Activated CD8-positive, alpha-beta T cell treated with anti-CD3 and anti-CD28 coated beads, Interleukin-2, amount 10 ng/mL, durations not matched to agents 7 days and 5 days (primary cell): ENCODE data around the gene GMEB1. TPM values are rescaled to one million over a fixed set of nuclear protein-coding genes. Genes with fewer than 3 reads are reported as not detected.
"Not testable (repeated sequence)": the region's sequence is repeated elsewhere in the genome, so short reads cannot be mapped to it uniquely, and the experiment has no call there.

Experiments
- ATAC-seq: fragments of 150-1000 bp; cut with Tn5 transposase; one replicate; pipeline ENCODE4 v1.10.0; 2021; ENCODE audit warnings: moderate library complexity
- CTCF ChIA-PET: fragments of 350-600 bp; sonication (Branson Sonifier 250); formaldehyde crosslinking; loops from one replicate; lab custom pipeline; 2021; ENCODE audit warnings: antibody characterized with exemption; lab: Charles Lee
- POLR2A ChIA-PET: fragments of 350-600 bp; sonication (Branson Sonifier 250); formaldehyde crosslinking; loops from one replicate; lab custom pipeline; 2021; ENCODE audit warnings: antibody characterized with exemption; lab: Charles Lee
- DNase-seq: peaks from one replicate; pipeline ENCODE4 v3.0.0-alpha.2; 2020
- H3K27ac Mint-ChIP-seq: one replicate; pipeline ENCODE4 v1.8.0; 2021; ENCODE audit warnings: mild to moderate bottlenecking, mixed read lengths
- H3K27me3 Mint-ChIP-seq: one replicate; pipeline ENCODE4 v1.8.0; 2021; ENCODE audit warnings: low read depth, mixed read lengths
- H3K36me3 Mint-ChIP-seq: one replicate; pipeline ENCODE4 v1.8.0; 2021; ENCODE audit warnings: low read depth, mixed read lengths
- H3K4me1 Mint-ChIP-seq: one replicate; pipeline ENCODE4 v1.8.0; 2021; ENCODE audit warnings: low read depth, mixed read lengths
- H3K4me3 Mint-ChIP-seq: one replicate; pipeline ENCODE4 v1.8.0; 2021; ENCODE audit warnings: mild to moderate bottlenecking, mixed read lengths
- H3K9me3 Mint-ChIP-seq: one replicate; pipeline ENCODE4 v1.8.0; 2022; ENCODE audit warnings: mixed read lengths; ENCODE audit not compliant: insufficient read depth
- total RNA-seq, 2 experiments: library from RNA; stranded (reverse); gene quantifications; one replicate each; pipeline ENCODE4 v1.2.3, GENCODE V29; 2021

GMEB1 gene
- total RNA-seq, 2 experiments from 2014 or later = 35.5 to 36.4 TPM

GRCh38 chr1:28648474-28649198 is 19.9 kb upstream of the GMEB1 start, which contains the start of gene RNU11:
TSS of gene RNU11 (plus strand) at chr1:28648600.
- Mint-ChIP-seq H3K4me1 (peaks cover 32% of the 10 kb centered on the region), H3K27me3 (no peaks in the 10 kb centered on the region), H3K9me3 (no peaks in the 10 kb centered on the region), H3K27ac (peak within 1 kb of the TSS; percentile 99), H3K4me3 (peak within 1 kb of the TSS; percentile 84), H3K36me3 (no peaks in the 10 kb centered on the region)
- CTCF ChIA-PET = interaction anchor here (1.0 to 2.0 kb wide), 4 partner anchors 19 to 229 kb away, joined by 3 to 11 read pairs (median 6); partner anchors contain the start of genes GMEB1 and YTHDF2
- POLR2A ChIA-PET = interaction anchor here (0.5 to 4.6 kb wide), 47 partner anchors 8 to 555 kb away, joined by 3 to 185 read pairs (median 4); partner anchors contain the start of genes ATP5IF1, GMEB1, RCC1 and SESN2
- DNase-seq (peak; percentile 93), ATAC-seq (peak; percentile 80)

GRCh38 chr1:28653063-28653462 is 15.5 kb upstream of the GMEB1 start:
- POLR2A ChIA-PET = interaction anchor here (0.6 to 1.2 kb wide), 3 partner anchors 11 to 217 kb away, joined by 3 to 8 read pairs (median 4); partner anchors contain the start of gene GMEB1
- H3K9me3 Mint-ChIP-seq, ATAC-seq, H3K4me3 Mint-ChIP-seq, CTCF ChIA-PET, H3K4me1 Mint-ChIP-seq, H3K27ac Mint-ChIP-seq, DNase-seq, H3K27me3 Mint-ChIP-seq, H3K36me3 Mint-ChIP-seq: not testable (repeated sequence)

- DNase-seq, H3K9me3 Mint-ChIP-seq, ATAC-seq, H3K27ac Mint-ChIP-seq, H3K4me1 Mint-ChIP-seq, H3K27me3 Mint-ChIP-seq, POLR2A ChIA-PET, H3K36me3 Mint-ChIP-seq, H3K4me3 Mint-ChIP-seq: not testable (repeated sequence)
- CTCF ChIA-PET = interaction anchor here (1.2 kb wide), 1 partner anchor 83 kb away, joined by 3 read pairs; the partner anchor contains the start of gene YTHDF2
Observed at GRCh38 chr1:28653870-28654269, 14.7 kb upstream of the GMEB1 start.

GRCh38 chr1:28655448-28656311 is 12.9 kb upstream of the GMEB1 start:
- POLR2A ChIA-PET = interaction anchor here (0.8 to 1.1 kb wide), 2 partner anchors 14 kb away, joined by 3 read pairs; no protein-coding TSS in a partner anchor
- H3K4me3 Mint-ChIP-seq, ATAC-seq: not testable (repeated sequence)

GRCh38 chr1:28656335-28656734 is 12.2 kb upstream of the GMEB1 start:
- H3K4me3 Mint-ChIP-seq = no peak overlapping the region
- no peaks in the 10 kb centered on the region for H3K36me3 Mint-ChIP-seq
- no peak overlapping the region for H3K27ac Mint-ChIP-seq
- ChIA-PET CTCF (no interaction called here), POLR2A (interaction anchor here (1.1 to 1.7 kb wide), 4 partner anchors 8 to 13 kb away, joined by 3 to 13 read pairs (median 4); partner anchors contain the start of genes RNU11 and TAF12)
- H3K27me3 Mint-ChIP-seq = no peaks in the 10 kb centered on the region
- H3K4me1 Mint-ChIP-seq = no peaks in the 10 kb centered on the region
- DNase-seq (no peak), ATAC-seq (no peak)
- no peaks in the 10 kb centered on the region for H3K9me3 Mint-ChIP-seq

More at GRCh38 chr1:28655448-28656311, 12.9 kb upstream of the GMEB1 start:
- not testable (repeated sequence) for H3K36me3 Mint-ChIP-seq, DNase-seq, H3K27ac Mint-ChIP-seq, H3K9me3 Mint-ChIP-seq, H3K27me3 Mint-ChIP-seq, H3K4me1 Mint-ChIP-seq
- CTCF ChIA-PET = interaction anchor here (1.2 kb wide), 1 partner anchor 81 kb away, joined by 3 read pairs; the partner anchor contains the start of gene YTHDF2

GRCh38 chr1:28663871-28664470 is 4.6 kb upstream of the GMEB1 start:
- POLR2A ChIA-PET = interaction anchor here (0.6 to 7.4 kb wide), 4 partner anchors 15 to 335 kb away, joined by 3 to 185 read pairs (median 3); partner anchors contain the start of genes MED18 and RNU11
- Mint-ChIP-seq H3K9me3 (no peaks in the 10 kb centered on the region), H3K4me3 (no peak overlapping the region), H3K36me3 (no peaks in the 10 kb centered on the region), H3K27ac (no peak overlapping the region), H3K4me1 (peaks cover 6% of the 10 kb centered on the region), H3K27me3 (no peaks in the 10 kb centered on the region)
- CTCF ChIA-PET = no interaction called here
- DNase-seq (no peak), ATAC-seq (no peak)

GRCh38 chr1:28666806-28667205 is 1.8 kb upstream of the GMEB1 start:
- no peak overlapping the region for H3K27ac Mint-ChIP-seq
- H3K4me3 Mint-ChIP-seq = no peak overlapping the region

GRCh38 chr1:28668956-28669723 is 556 bp downstream of the GMEB1 start:
- ATAC-seq = peak; percentile 63
- Mint-ChIP-seq H3K27me3 (no peaks in the 10 kb centered on the region), H3K4me1 (peaks cover 10% of the 10 kb centered on the region), H3K4me3 (peak overlapping the region; percentile 87), H3K9me3 (no peaks in the 10 kb centered on the region), H3K27ac (peak overlapping the region; percentile 94), H3K36me3 (peaks cover 5% of the 10 kb centered on the region)
- peak; percentile 42 for DNase-seq
- POLR2A ChIA-PET = interaction anchor here (0.5 to 7.4 kb wide), 31 partner anchors 9 to 420 kb away, joined by 3 to 185 read pairs (median 4); partner anchors contain the start of genes MED18, RCC1, RNU11 and SESN2
- CTCF ChIA-PET = interaction anchor here (1.3 to 2.4 kb wide), 7 partner anchors 21 to 208 kb away, joined by 3 to 26 read pairs (median 5); partner anchors contain the start of genes RNU11, TAF12 and YTHDF2

More at GRCh38 chr1:28666806-28667205, 1.8 kb upstream of the GMEB1 start:
- CTCF ChIA-PET = interaction anchor here (1.9 kb wide), 1 partner anchor 18 kb away, joined by 8 read pairs; the partner anchor contains the start of gene RNU11
- Mint-ChIP-seq H3K36me3 (peaks cover 3% of the 10 kb centered on the region), H3K27me3 (no peaks in the 10 kb centered on the region), H3K4me1 (peaks cover 10% of the 10 kb centered on the region), H3K9me3 (no peaks in the 10 kb centered on the region)
- POLR2A ChIA-PET = interaction anchor here (1.1 to 7.4 kb wide), 4 partner anchors 10 to 85 kb away, joined by 3 to 185 read pairs (median 22); partner anchors contain the start of genes RNU11 and YTHDF2
- ATAC-seq (no peak), DNase-seq (no peak)

- POLR2A ChIA-PET = interaction anchor here (0.6 to 1.1 kb wide), 5 partner anchors 23 to 246 kb away, joined by 3 to 4 read pairs (median 3); partner anchors contain the start of genes RNU11 and YTHDF2
- ATAC-seq (no peak), DNase-seq (no peak)
- Mint-ChIP-seq H3K9me3 (no peaks in the 10 kb centered on the region), H3K4me3 (no peak overlapping the region), H3K27ac (no peak overlapping the region), H3K4me1 (peaks cover 16% of the 10 kb centered on the region), H3K36me3 (peaks cover 10% of the 10 kb centered on the region), H3K27me3 (no peaks in the 10 kb centered on the region)
- CTCF ChIA-PET = no interaction called here
Observed at GRCh38 chr1:28671254-28671780, 2.7 kb downstream of the GMEB1 start.

GRCh38 chr1:28672971-28673370 is 4.4 kb downstream of the GMEB1 start:
- POLR2A ChIA-PET, ATAC-seq, H3K4me3 Mint-ChIP-seq, H3K9me3 Mint-ChIP-seq, DNase-seq, H3K27me3 Mint-ChIP-seq, H3K27ac Mint-ChIP-seq: not testable (repeated sequence)
- Mint-ChIP-seq H3K4me1 (peaks cover 15% of the 10 kb centered on the region), H3K36me3 (peaks cover 10% of the 10 kb centered on the region)
- CTCF ChIA-PET = interaction anchor here (0.6 kb wide), 1 partner anchor 64 kb away, joined by 3 read pairs; the partner anchor contains the start of gene YTHDF2
